ENCODE measurements around the gene MIX23.

- TF ChIP-seq POLR2A (IDR thresholded peaks at IDR 0.05) (no peak), CTCF (IDR thresholded peaks at IDR 0.05) (no peak)
Measured at GRCh38 chr3:122365073-122365472, 18.0 kb downstream of the MIX23 start.
